Esophagus squamous epithelium (tissue), 5 donors: ENCODE data around the gene SASH3. TPM values are rescaled to one million over a fixed set of nuclear protein-coding genes. Genes with fewer than 3 reads are reported as not detected.

Experiments used
- DNase-seq: peaks from one replicate; lab custom pipeline; 2025; lab: John Stamatoyannopoulos, UW
- H3K27ac ChIP-seq, 4 donors: fragments of 200-600 bp; sonication (generic); one replicate each; pipeline ENCODE4 v1.5.1; 2016 to 2019; ENCODE audit warnings: mild to moderate bottlenecking in 1 of 4
- H3K27me3 ChIP-seq, 4 donors: fragments of 200-600 bp; sonication (generic); 1 replicate in 3 of 4; 2 replicates in 1 of 4; pipeline versions ENCODE4 v1.5.1 to v1.6.0; 2017 to 2021; ENCODE audit warnings: antibody characterized with exemption in 1 of 4
- H3K36me3 ChIP-seq, 3 donors: fragments of 200-600 bp; sonication (generic); one replicate each; pipeline ENCODE4 v1.5.1; 2016 to 2019
- H3K4me1 ChIP-seq, 3 donors: fragments of 200-600 bp; sonication (generic); one replicate each; pipeline ENCODE4 v1.5.1; 2017 to 2019
- H3K4me3 ChIP-seq, 4 donors: fragments of 200-600 bp; sonication (generic); 1 replicate in 3 of 4; 2 replicates in 1 of 4; pipeline ENCODE4 v1.5.1; 2016 to 2019; ENCODE audit warnings: mild to moderate bottlenecking in 2 of 4, moderate library complexity in 1 of 4
- H3K9me3 ChIP-seq, 3 donors: fragments of 200-600 bp; sonication (generic); one replicate each; pipeline ENCODE4 v1.5.1; 2016 to 2019
- POLR2A ChIP-seq, 4 donors: fragments of 450-650 bp; IDR thresholded peaks; one replicate each; pipeline ENCODE4 v1.6.1; 2017; ENCODE audit warnings: antibody characterized with exemption in 4 of 4, mild to moderate bottlenecking in 4 of 4, moderate library complexity in 3 of 4
- WGBS, 2 donors: methylation state at CpG; one replicate each; pipeline ENCODE4 v1.1.5; 2018; 5-methylcytosine and 5-hydroxymethylcytosine counted together
- intact Hi-C: fragments of 100-400 bp; cut with DNase I; formaldehyde crosslinking; loops from one replicate; pipeline ENCODE4 v1.15.0; 2022
- total RNA-seq, 4 donors: library from RNA; depleted of rRNA; stranded (reverse); fragments of >200 nt; gene quantifications; one replicate each; pipeline ENCODE4 v1.1.0, GENCODE V29; 2016
- TF ChIP-seq, protein P1 (sequence below), 6 experiments: fragments of 450-650 bp in 4 of 6; fragments of 200-600 bp in 2 of 6; sonication (generic) in 2 of 6; IDR thresholded peaks; one replicate each; pipeline ENCODE4 v1.5.1; 2016 to 2019; ENCODE audit warnings: antibody characterized with exemption in 6 of 6, mild to moderate bottlenecking in 4 of 6, moderate library complexity in 4 of 6
- donor health status: DM: yes; HTN: yes; CAD: no.

The SASH3 gene
- total RNA-seq, 4 donors from 2014 or later: 2.5 to 9.3 (median 4.0) TPM

DNA sequence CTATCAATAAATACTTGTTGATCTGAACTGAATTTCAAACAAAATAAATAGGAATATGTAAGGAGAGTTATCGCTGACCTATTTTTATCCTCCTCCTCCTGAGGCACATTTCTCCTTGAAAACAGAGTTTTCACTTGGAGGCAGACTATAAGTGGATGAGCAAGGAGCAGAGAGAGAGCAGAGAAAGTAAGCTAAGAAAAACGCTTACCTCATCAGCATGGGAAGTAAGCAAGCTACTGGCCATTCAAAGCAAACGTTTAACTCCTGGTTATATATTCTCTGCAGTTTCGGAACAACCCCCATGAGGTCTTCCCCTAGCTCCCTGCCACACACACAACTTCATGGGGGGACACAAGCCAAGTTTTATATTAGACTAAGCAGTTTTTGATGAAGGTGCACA is 50.7 kb downstream of the SASH3 start:
- TF ChIP-seq POLR2A (IDR thresholded peaks at IDR 0.05): no peak
- TF ChIP-seq, protein P1, sequence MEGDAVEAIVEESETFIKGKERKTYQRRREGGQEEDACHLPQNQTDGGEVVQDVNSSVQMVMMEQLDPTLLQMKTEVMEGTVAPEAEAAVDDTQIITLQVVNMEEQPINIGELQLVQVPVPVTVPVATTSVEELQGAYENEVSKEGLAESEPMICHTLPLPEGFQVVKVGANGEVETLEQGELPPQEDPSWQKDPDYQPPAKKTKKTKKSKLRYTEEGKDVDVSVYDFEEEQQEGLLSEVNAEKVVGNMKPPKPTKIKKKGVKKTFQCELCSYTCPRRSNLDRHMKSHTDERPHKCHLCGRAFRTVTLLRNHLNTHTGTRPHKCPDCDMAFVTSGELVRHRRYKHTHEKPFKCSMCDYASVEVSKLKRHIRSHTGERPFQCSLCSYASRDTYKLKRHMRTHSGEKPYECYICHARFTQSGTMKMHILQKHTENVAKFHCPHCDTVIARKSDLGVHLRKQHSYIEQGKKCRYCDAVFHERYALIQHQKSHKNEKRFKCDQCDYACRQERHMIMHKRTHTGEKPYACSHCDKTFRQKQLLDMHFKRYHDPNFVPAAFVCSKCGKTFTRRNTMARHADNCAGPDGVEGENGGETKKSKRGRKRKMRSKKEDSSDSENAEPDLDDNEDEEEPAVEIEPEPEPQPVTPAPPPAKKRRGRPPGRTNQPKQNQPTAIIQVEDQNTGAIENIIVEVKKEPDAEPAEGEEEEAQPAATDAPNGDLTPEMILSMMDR (IDR thresholded peaks at IDR 0.05): no peak
- no peak overlapping the region for H3K27ac ChIP-seq
- H3K36me3 ChIP-seq: peaks cover 0 to 24% (median 0%) of the 10 kb centered on the region in 3 donors
- WGBS, 2 donors: 65 to 71% methylated on average over 4 of the region's 4 CpGs
- intact Hi-C loops: no loop called here
- H3K4me3 ChIP-seq: no peak overlapping the region
- no peak for DNase-seq
- H3K4me1 ChIP-seq: no peaks in the 10 kb centered on the region
- no peaks in the 10 kb centered on the region for H3K9me3 ChIP-seq
- no peaks in the 10 kb centered on the region for H3K27me3 ChIP-seq

DNA sequence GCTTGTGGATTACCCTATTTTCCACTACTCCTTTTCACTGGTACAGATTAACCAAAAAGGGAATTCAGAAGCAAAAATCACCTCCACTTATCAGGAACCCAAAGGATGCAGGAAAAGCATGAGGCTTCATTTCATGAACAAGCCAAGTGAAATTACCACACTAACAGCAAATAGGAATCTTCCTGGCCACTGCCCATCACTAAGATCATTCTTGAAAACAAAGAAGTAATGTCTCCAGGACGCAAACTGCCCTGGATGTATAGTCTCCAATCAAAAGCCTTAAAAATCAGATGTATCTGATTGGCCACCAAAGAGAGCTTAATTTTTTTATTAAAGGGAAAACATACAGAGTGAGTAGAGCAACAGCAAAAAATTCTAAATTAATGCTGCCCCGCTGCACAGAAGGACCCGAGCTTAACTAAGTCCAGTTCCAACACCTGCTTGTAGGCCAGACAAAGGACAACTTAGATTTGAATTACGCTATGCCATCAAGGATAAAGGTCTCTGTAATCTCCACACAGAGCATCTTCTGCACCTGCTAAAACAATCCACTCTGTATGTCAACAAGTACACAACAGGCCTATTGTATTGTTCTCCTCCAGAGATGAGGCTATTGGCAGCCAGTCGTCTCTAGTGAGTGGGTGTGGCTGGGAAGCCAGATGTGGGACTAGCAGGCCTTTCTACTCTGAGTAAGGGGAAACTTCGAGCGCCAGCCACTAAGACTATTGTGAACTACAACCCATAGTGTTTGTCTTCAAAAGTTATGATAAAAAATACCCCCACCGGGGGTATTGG is 51.5 kb downstream of the SASH3 start:
- Histone ChIP-seq H3K27ac (no peak overlapping the region), H3K27me3 (no peaks in the 10 kb centered on the region), H3K36me3 (peaks cover 0 to 27% (median 0%) of the 10 kb centered on the region in 3 donors), H3K9me3 (no peaks in the 10 kb centered on the region), H3K4me3 (no peak overlapping the region), H3K4me1 (no peaks in the 10 kb centered on the region)
- TF ChIP-seq POLR2A (IDR thresholded peaks at IDR 0.05): no peak
- TF ChIP-seq, protein P1 (IDR thresholded peaks at IDR 0.05): no peak
- DNase-seq: no peak
- WGBS, 2 donors: 74 to 86% methylated on average over 7 of the region's 8 CpGs
- intact Hi-C loops: no loop called here

DNA sequence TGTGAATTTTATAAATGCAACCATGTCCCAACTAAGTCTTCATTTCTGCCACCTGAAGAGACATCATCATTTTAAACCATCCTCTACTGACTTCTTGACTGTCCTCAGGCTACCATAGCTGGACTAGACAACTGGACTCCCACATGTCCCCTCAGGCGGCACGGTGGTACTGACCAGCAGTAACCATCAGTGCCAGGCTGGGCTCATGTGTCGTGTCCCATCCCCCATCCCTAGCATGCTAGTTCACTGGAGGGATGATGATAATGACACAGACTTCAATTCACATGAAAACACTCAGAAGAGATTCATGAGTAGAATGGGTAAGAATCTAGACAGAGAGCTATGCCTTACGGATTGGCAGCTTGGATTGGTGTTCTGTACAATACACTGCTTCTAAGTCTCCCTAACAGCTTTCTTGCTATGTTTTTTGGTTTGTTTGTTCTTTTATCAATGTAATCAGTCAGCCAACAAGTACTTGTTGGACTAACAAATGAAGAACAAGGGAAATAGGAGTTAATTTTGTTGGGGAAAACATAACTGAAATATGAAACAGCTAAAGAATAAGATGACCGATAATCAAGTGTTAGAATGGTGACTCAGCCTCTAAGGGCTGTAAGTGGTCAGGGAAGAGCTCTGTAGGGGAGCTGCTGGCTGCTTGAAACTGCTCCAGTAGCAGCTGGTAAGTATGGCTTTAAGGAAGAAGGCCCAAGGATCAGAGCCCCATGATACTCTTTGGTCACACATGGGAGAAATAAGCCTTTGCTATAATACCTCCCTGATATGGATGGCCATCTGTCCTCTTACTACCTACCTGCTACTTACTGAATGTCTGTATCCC is 53.6 kb downstream of the SASH3 start:
- H3K9me3 ChIP-seq: no peaks in the 10 kb centered on the region
- H3K4me3 ChIP-seq: no peak overlapping the region
- no peak overlapping the region for H3K27ac ChIP-seq
- intact Hi-C loops: no loop called here
- WGBS, 2 donors: 84 to 85% methylated on average over 3 to 5 of the region's 5 CpGs
- no peak for DNase-seq
- no peaks in the 10 kb centered on the region for H3K27me3 ChIP-seq
- peaks cover 0 to 30% (median 0%) of the 10 kb centered on the region in 3 donors for H3K36me3 ChIP-seq
- H3K4me1 ChIP-seq: no peaks in the 10 kb centered on the region
- no peak for TF ChIP-seq POLR2A (IDR thresholded peaks at IDR 0.05)
- TF ChIP-seq, protein P1 (IDR thresholded peaks at IDR 0.05): no peak

DNA sequence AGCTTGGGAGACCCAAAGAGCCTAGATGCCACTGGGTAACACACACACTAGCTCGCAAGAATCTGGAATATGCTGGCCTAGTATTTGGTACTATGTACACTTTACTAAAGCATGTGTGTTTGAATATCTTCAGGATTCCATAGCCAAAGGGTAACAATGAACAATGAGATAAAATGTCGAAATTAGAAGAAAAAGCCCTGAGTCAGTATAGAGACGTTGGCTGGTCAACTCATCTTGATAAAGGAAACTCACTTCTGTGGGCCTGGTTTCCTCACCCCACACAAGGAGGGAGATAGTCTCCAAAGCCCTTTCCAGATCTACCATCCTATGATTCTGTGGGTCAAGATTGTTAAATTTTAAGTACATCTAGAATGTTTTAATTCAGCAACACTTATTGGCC is 57.1 kb downstream of the SASH3 start:
- H3K4me1 ChIP-seq: peaks cover 0 to 11% (median 0%) of the 10 kb centered on the region in 3 donors

More for the DNA sequence above, 57.1 kb downstream of the SASH3 start:
- no peak for DNase-seq
- intact Hi-C loops: no loop called here
- no peak overlapping the region for H3K27ac ChIP-seq
- TF ChIP-seq, protein P1 (IDR thresholded peaks at IDR 0.05): no peak
- TF ChIP-seq POLR2A (IDR thresholded peaks at IDR 0.05): no peak
- peaks cover 0 to 31% (median 0%) of the 10 kb centered on the region in 3 donors for H3K36me3 ChIP-seq
- no peaks in the 10 kb centered on the region for H3K9me3 ChIP-seq
- no peak overlapping the region for H3K4me3 ChIP-seq
- no peaks in the 10 kb centered on the region for H3K27me3 ChIP-seq
- WGBS, 2 donors: 56 to 88% methylated on average over 3 of the region's 3 CpGs
